Stimulated activated CD8-positive, alpha-beta memory T cell treated with anti-CD3 and anti-CD28 coated beads, Interleukin-7, amount 100 ng/mL, for 4 hours (primary cell): ENCODE measurements around the gene PRTFDC1.

Source experiments
- DNase-seq, 2 donors: peaks; one replicate each; pipeline ENCODE4 v3.0.0-alpha.2; 2020; ENCODE audit warnings: low read depth in 2 of 2

PRTFDC1 gene

DNA sequence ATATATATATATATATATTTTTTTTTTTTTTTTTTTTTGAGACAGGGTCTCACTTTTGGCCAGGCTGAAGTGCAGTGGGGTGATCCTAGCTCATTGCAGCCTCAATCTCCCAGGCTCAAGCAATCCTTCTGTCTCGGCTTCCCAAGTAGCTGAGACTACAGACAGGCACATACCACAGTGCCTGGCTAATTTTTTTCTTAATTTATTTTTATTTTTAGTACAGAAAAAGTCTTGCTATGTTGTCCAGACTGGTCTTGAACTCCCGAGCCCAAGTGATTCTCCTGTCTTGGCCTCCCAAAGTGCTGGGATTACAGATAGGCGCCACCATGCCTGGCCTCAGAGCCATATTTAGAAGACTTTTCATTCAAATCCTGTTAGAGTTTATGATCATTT is 79.6 kb downstream of the PRTFDC1 start:
- DNase-seq, result no peak

DNA sequence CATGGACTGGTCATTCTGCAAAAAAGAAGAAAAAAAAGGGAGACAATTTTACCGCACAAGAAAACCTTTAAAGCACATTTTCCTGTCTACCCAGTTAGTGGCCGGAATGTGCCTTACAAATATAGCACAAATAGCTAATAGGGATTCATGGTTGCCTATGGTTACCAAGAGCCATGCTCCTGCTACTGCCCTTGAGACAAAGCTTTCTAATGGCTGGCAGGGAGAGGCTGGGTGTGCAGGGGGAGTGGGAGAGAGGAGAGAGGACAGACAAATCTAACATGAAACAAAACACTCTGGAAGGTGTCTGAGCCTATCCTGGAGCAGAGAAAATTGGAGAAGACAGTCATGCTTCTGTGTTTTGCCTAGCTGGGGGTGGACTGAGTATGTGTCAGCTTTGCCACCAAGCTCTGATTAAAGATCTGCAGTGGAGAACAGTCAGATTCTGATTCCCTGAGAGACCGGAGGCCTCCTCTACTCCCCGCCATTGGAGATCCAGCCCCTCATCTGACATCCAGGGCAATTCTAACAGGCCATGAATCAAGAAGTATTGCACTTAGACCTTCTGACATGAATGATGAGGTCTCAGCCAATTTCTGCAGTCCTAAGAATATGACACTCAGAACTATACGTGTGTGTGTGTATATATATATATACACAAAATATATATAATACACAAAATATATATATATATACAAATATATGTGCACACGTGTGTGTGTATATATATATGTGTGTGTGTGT is 80.2 kb downstream of the PRTFDC1 start:
- no peak for DNase-seq

DNA sequence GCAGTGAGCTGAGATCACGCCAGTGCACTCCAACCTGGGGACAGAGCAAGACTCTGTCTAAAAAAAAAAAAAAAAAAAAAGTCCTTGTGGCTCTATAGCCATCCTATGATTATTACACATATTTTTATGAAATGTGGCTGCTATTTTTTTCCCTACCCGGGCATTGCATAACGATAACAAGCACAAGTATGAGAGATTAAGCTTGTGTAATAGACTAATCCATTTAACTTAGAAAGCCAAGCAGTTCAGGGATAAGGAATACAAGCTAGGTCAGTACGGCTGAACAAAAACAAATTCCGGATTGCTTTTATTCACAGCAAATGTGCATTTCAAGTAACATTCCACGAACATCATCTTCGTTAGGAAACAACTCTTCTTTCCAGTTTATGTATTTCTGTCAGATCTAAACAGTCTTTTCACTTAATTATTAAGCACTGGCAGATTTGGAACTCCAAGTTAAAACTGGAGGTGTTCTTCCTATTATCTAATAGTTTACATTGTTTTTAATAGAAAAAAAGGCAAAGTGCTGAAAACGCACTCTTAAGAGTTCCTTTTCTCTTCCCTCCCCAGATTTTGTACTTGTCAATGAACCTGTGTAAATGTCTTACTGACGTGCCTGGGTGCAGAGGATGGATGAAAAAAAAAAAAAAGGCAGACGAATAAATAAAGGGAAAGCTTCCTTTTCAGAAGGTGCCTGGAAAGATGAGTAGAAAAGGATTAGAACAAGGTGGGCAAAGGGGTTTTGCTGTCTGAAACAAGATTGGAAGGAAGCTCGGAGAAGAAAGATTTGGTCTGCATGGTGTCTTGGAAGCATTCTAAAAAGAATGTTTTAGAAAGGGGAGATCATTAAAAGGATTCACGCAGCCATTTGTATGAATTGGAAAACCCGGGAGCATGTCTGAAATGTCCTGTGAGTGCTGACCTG is 81.1 kb downstream of the PRTFDC1 start:
- DNase-seq, result no peak

DNA sequence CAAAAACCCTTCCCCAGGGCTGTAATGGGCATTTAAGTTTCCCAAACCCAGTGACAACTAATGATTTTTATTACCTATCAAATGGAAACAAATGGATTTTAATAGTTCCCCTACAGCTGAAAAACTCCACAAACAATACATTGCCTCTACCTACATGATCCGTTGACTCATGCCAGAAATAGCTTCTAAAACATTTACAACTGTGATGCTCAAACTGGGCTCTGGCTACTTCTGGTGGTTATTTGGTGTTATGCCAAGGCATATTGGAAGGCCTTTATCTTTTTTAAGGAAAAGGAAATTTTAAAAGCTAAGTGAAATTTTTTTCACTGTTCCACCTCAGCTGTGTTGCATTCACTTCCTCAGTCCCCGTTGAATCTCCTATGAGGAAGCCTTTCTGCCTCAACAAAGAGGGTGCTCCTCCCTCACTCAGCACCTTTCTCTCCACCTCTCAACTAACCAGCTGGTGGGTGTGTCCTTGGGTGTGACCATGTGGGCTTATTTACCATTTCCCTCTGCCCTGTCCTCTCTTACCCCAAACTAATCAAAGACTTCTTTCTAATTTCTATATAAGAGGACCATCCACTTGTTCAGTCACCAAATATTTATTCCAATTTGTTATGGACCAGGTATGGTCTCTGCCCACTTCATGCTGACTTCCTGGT is 82.9 kb downstream of the PRTFDC1 start:
- no peak for DNase-seq

GRCh38 chr10:24866604-24867583 is 85.5 kb downstream of the PRTFDC1 start:
- DNase-seq, result no peak

GRCh38 chr10:24865783-24866182 is 86.6 kb downstream of the PRTFDC1 start:
- no peak for DNase-seq

DNA sequence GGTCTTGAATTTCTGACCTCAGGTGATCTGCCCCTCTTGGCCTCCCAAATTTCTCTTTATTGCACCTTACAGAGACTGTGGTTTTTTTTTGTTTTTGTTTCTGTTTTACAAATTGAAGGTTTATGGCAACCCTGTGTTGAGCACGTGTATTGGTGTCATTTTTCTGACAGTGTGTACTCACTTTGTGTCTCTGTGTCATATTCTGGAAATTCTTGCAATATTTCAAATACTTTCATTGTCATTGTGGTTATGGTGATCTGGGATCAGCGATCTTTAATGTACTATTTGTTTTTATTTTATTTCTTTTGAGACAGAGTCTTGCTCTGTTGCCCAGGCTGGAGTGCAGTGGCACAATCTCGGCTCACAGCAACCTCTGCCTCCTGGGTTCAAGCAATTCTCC is 89.8 kb downstream of the PRTFDC1 start:
- no peak for DNase-seq

GRCh38 chr10:24858288-24859270 is 93.8 kb downstream of the PRTFDC1 start:
- no peak for DNase-seq

- DNase-seq, result no peak
Measured at GRCh38 chr10:24857031-24857725, 95.2 kb downstream of the PRTFDC1 start.

DNA sequence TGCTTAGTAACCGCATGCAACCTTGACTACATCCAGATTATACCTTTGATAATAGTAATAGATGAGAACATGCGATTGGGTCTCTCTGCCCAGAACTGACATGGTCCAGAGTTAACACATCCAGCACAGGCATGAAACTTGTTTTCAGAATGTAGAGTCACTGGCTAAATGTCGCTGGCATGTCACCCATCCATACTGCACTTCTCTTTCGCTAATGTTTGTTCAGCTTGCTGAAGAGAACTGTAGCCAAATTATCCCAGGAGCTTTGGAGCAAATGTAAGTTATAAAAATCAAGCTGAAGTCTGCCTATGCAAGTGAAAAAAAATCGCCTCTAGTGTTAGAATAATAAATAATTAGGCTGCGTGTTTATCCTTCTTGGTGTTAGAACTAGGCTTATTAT is 98.2 kb downstream of the PRTFDC1 start:
- DNase-seq, result no peak

DNA sequence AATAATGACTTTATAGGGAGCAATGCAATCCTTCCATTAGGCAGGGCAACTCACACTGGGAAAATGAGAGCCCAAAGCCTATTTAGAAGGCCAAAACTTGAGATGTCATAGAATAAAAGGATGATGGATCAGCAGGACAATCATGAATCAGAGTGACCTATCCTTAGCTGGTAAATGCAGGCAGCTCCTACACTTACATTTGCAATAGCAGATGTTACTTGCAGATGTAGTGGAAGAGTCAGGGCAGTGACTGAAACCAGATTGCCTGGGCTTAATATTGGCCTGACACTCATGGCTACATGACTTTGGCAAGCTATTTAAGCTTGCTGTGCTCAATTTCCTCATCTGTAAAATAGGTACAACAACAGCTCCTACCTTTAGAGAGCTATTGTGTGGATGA is 98.7 kb downstream of the PRTFDC1 start:
- DNase-seq, result no peak

DNA sequence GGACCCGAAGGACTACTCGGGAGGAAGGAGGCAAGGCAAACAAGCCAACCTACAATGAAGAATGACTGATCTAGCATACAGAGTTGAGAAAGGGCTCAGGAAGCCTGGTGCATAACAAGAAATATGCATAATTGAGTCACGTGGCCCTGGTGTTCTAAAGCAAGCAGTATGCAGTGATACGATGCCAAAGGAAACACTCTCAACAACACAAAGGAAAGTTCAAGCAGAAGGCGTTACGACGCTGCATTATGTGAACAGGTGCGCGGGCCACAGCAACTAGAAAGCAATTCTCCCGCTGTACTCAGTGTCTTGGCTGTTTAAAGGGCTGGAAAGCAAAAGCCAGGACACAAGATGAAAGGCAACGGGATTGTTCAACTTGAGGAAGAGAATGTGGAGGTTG is 100.8 kb downstream of the PRTFDC1 start:
- DNase-seq, result no peak

DNA sequence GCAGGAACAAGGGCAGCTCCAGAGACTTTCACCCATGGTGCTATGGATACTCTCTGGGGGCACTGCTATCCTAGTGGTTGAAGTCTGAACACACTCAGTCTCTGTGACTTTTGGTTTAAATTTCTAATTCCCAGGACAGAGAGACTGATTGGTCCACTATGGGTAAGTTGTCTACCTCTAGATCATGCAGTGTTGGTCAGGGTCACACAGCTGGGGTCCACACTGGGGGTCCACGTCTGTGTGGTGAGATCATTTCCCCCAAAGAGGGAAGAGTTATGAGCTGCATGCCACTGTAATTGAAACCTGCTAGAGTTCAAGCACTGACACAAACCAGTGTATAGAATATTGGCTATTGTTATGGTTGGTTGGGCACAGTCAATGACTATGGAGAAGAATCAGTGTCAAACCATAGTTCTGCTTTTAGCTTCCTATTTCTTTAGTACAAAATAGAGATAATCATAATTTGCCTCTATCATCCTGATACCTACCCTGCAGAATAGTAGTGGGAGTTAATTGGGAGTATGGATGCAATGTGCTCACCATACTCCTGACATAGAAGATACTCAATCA is 101.6 kb downstream of the PRTFDC1 start:
- no peak for DNase-seq

DNA sequence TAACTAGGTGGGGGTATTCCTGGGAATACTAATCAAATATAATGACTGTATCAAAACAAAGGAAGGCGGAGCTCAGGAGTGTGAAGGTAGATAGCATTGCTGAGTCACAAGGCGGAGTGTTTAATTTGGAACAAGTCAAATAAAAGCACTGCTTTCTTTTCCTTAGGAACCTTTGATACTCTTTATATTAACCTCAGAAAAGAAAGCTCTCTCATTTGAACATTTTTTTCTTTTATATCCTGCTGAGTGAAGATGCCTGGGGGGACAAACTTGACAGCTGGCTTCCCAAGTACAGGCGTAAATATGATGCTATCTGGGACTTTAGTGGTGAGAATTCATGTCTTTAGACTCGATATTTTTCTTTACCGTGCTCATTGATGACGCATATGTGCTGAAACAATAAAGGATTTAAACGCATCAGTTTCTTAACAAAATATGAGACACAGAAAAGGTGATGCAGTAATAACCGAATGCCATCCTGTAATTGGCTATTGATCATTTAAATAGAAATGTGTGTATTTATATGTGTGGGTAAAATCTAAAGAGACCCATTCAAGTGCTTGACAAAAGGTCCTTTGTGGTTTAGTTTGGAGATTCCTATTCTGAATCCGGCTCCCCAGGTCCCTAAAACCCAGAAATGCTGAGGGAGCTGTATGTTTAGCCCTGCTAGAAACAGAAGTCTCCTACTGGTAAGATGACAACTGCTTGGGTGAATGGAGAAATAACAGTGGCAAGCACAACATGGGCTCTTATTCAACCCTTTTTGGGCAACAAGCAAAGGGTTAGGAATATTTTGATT is 102.7 kb downstream of the PRTFDC1 start:
- DNase-seq, result no peak

GRCh38 chr10:24849051-24849450 is 103.4 kb downstream of the PRTFDC1 start:
- no peak for DNase-seq

- DNase-seq, result no peak
Measured at GRCh38 chr10:24848195-24848594, 104.2 kb downstream of the PRTFDC1 start.

DNA sequence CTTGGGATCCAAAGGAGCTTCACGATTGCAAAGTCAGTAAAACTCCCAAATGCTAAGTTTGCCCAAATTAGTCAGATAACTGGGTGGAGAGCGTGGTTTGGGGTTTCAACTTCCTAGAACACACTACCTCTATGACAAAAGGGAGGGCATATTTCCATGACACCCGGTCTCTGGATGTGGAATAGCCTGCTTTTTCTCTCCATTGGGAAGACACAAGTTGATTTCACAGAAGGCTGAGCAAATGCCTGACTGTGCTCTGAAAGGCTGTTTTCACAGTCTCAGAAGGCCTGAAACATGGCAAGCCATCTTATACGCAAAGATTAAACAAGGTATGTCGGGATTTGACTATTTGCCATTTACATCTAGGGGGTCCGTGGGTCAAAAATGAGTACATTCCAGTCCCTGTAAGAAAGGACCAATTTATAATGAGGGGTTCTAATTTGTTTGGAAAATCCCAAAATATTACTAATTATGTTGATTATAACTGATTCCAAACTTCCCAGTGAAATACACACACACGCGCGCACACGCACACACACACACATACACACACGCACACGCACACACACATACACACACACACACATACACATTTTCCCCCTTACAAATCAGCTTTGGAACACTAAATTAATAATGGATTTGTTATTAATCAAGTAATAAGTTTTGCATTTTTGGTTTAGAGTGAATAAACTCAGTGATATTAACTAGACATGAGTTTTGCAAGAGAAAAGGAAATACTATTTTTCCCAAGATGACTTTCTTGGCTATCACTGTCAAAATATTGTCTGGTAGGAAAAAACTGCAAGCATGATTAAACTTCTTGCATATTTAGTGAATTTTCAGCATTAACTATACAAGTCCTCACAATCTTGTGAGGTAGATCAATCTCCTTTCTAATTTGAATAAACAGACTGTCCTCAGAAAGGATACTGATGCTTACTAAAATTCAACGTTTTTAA is 105.0 kb downstream of the PRTFDC1 start:
- no peak for DNase-seq
